HG02981 (cell line): ENCODE data around the gene ZMAT5.

Source experiments
- ATAC-seq: cut with Tn5 transposase; IDR thresholded peaks from one replicate; pipeline ENCODE4 v1.9.1; 2021; ENCODE audit warnings: mild to moderate bottlenecking, moderate library complexity; ENCODE audit not compliant: unreplicated experiment

Gene ZMAT5

GRCh38 chr22:29733362-29734201, 33.2 kb downstream of the ZMAT5 start:
- ATAC-seq, result no peak

GRCh38 chr22:29732883-29733282, 33.9 kb downstream of the ZMAT5 start:
- ATAC-seq, result no peak

DNA sequence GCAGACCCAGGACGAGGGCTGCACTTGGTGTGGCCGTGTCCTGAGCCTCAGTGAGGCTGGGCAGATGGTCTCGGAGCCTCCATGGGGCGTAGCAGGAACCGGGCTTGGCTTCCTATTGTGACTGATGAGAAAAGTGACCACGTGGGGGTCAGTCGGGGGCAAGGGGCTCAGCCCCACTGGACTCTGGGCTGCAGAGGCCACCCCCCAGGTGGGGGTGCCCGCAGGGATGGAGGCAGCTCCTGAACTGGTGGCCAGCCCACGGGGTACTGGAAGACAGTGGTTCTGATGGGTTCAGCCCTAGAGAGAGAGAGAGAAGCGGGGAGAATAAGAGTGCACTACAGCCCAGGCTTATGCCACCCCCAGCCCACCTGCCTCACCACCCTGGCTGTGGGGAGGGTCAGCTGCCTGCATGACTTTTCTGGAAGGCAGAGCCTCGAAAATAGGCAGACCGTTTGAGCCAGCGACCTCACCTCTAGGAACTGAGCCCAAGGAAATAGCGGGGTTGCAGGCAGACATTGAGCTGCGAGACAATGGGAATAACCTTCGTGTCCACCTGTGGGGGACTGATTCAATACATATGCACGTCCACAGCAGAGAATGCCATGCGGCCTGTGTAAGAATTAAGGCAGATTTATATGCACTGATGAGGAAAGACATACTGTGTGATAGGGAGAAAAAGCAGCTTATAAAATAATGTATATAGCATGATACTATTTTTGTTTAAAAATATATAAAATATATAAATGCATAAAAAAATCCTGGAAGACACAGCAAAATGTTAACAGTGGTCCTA, 35.6 kb downstream of the ZMAT5 start:
- ATAC-seq, result no peak

DNA sequence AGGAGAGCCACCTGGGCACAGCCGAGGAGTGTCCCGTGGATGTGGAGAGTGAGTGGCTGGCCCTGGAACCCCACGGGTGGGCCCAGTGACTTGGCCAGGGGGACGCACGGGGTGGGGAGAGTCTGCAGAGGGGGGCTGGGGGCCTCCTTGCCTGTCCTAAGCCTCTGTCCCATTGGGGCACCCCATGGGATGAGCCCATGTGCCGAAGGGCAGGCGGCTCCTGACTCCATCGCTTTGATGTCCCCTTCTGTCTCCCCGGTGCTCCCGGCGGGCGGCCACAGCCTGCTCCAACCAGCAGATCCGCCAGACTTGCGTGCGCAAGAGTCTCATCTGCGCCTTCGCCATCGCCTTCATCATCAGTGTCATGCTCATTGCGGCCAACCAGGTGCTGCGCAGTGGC, 37.6 kb downstream of the ZMAT5 start:
- ATAC-seq, result no peak

- ATAC-seq, result no peak
Measured at GRCh38 chr22:29727131-29727523, 39.7 kb downstream of the ZMAT5 start.

GRCh38 chr22:29726512-29727130, 40.2 kb downstream of the ZMAT5 start:
- ATAC-seq, result no peak

- no peak for ATAC-seq
Measured at GRCh38 chr22:29726106-29726505, 40.7 kb downstream of the ZMAT5 start.

GRCh38 chr22:29724843-29725242, 42.0 kb downstream of the ZMAT5 start:
- ATAC-seq, result no peak

GRCh38 chr22:29723766-29724165, 43.0 kb downstream of the ZMAT5 start:
- ATAC-seq, result no peak

- no peak for ATAC-seq
Measured at GRCh38 chr22:29722587-29722986, 44.2 kb downstream of the ZMAT5 start.

- ATAC-seq, result no peak
Measured at GRCh38 chr22:29722151-29722550, 44.7 kb downstream of the ZMAT5 start.

DNA sequence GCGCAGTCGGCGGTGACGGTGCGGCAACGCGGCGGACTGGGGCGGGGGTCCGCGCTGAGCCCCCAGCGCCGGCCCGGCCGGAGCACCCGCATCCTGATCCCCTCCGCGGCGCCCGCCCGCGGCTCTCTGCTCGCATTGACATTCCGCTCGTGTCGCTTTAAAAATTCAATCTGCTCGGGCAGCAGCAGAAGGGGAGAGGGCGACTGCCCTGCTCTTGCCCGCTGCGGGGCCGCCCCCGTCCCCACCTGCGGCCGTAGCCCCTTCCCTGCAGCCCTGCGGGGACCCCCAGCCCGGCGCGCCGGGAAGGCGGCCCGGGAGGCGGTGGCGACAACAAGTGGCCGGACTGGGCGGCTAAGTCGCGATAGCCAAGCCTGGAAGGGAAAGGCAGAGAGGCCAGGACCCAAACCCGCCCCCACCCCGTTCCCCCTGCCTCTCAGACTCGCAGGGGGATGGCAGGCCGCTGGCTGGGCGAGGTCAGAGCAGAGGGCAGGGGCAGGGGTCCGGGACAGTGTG, 45.9 kb downstream of the ZMAT5 start:
- no peak for ATAC-seq

GRCh38 chr22:29719899-29720645, 46.7 kb downstream of the ZMAT5 start, which contains the start of gene CABP7:
Gene CABP7 (plus strand): TSS chr22:29720003. CDS start chr22:29720425, 422 bp downstream.
- no peak for ATAC-seq

- no peak for ATAC-seq
Measured at GRCh38 chr22:29718949-29719898, 47.6 kb downstream of the ZMAT5 start.

- ATAC-seq, result no peak
Measured at GRCh38 chr22:29717789-29718188, 49.0 kb downstream of the ZMAT5 start.

DNA sequence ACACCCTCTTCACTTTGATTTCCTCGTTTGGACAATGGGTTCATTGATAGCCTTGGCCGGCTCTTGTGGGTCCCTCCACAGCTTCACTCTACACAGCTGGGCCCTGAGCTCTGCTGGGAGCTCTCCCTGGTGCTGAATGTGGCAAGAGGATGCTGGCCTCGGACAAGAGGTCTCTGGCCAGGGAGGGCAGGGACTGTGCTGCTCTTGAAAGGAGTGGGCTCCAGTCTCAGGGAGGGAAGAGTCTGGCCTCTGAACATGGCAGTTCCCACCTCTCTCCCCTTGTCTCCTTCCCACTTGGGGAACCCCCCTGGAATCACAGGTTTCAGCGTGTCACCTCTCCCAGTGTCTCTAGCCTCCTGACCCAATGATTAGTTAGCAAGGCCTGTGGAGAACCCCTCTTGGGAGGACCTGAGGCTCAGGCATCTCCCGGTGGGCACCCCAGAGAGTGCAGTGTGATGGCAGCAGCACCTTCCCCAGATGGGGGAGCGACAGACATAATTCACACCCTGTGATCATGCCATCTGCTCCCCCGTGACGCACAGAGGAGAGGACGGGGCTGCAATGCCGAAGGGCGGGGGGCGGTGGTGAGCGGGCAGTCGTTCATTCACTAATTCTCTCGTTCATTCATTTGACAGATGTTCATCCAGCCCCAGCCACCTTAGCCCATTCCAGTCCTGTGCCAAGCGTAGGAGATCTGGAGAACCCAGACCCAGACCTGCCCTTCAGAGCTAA, 49.8 kb downstream of the ZMAT5 start:
- ATAC-seq, result no peak

DNA sequence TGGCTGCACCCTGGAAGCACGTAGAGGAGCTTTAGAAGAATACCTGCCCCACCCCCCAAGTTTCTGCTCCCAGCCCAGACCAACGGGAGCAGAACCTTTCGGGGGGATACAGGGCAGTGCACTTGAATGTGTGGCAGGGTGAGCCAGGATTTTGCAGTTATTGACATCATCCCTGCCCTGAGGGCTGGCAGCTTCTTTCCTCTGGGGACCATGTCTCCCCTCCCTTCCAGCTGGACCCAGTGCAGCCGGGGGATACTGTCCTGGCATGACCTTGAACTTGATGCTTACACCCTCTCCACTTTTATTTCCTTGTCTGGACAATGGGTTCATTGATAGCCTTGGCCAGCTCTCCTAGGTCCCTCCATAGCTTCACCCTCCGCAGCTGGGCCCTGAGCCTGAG, 51.1 kb downstream of the ZMAT5 start:
- no peak for ATAC-seq

DNA sequence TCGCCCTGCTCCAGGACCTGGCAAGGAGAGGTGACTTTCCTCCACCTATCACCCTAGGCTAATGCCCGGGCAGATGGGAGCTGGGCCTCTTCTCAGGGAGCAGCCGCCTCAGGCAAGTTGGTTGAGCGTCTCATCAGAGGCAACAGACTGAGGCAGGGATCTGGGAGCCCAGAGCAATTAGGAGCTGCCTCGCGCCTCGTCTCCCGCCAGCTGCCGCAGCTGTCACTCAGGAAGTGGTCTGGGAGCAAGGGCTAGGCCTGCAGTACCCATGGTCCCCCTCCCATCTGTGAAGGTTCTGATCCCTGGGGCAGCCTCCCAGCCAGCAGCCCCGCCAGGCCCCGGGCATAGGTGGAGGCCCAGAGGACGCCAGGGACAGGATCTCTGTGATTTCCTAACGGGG, 51.6 kb downstream of the ZMAT5 start:
- no peak for ATAC-seq

GRCh38 chr22:29713156-29713727, 53.6 kb downstream of the ZMAT5 start:
- no peak for ATAC-seq
